ENCODE results near the gene PIK3R1.

Gene PIK3R1

GRCh38 chr5:68215208-68215897 lies at the start of gene PIK3R1:
TSS of gene PIK3R1 (plus strand) at chr5:68215756. CDS start at chr5:68226676, 10,920 bp downstream.
- DNase-seq = peak; percentile 92

DNA sequence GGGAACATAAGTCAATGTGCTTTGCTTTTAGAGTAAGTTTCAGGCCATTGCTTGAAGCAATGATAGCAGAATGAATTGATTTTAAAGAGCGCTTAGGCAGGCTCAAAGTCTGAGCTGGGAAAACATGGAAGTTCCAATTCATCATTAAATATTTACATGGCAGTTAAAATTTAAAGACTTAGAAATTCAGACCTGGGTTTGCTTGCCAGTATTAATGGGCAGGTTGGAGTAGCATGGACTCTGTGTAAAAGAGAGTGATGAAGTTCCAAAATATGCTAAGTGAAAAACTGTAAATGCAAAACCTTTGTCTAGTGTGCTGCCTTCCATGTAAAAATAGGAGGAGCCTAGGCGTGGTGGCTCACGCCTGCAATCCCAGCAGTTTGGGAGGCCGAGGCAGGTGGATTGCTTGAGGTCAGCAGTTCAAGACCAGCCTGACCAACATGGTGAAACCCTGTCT lies 48.3 kb upstream of the PIK3R1 start:
- no peak for DNase-seq

- no peak for DNase-seq
These were observed 45.7 kb upstream of the PIK3R1 start for GRCh38 chr5:68169903-68170302.

DNA sequence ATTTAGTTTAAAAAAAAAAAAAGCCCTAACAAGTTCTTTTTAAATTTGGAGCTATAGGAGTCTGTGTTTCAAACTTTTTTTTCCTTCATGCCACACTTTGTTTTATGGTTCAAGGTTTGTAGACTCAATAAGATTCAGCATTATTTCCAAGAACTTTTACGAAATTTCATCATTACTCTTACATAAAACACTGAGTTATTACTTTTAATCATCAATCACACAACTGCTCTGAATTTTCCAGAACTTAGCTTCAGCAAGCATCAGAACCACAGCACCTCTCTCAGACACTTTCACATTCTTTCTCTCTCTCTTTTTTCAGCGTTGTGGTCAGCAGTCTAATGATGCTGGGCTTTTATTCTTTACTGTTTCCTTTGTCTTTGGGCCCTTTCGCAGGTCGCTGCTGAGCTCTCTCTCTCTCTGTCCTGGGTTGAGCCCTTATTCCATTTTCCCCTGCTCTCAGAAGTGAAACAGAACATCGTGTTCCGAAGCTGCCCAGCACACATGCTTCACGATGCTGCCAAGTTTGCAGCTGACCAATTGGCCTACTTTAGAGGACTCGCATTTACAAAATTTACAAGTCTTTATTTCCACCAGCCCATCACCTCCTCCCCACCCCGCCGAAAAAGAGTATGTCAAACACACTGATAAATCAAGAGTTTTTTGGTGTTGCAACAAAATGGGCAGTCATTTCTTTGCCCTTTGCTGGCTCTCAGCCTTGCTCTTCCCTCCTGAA lies 44.6 kb upstream of the PIK3R1 start:
- no peak for DNase-seq

- no peak for DNase-seq
These were observed 43.2 kb upstream of the PIK3R1 start for GRCh38 chr5:68172314-68172713.

GRCh38 chr5:68173007-68173406 lies 42.5 kb upstream of the PIK3R1 start:
- DNase-seq = no peak

DNA sequence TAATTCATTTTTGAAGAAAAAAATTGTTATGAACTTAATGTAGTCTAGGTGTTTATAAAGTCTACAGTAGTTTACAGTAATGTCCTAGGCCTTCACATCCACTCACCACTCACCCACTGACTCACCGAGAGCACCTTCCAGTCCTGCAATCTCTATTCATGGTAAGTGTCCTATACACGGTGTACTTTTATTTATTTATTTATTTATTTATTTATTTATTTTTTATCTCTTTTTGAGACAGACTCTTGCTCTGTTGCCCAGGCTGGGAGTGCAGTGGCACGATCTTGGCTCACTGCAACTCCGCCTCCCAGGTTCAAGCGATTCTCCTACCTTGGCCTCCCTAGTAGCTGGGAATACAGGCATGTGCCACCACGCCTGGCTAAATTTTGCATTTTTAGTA lies 39.3 kb upstream of the PIK3R1 start:
- no peak for DNase-seq

GRCh38 chr5:68176802-68177479 lies 38.6 kb upstream of the PIK3R1 start:
- no peak for DNase-seq

DNA sequence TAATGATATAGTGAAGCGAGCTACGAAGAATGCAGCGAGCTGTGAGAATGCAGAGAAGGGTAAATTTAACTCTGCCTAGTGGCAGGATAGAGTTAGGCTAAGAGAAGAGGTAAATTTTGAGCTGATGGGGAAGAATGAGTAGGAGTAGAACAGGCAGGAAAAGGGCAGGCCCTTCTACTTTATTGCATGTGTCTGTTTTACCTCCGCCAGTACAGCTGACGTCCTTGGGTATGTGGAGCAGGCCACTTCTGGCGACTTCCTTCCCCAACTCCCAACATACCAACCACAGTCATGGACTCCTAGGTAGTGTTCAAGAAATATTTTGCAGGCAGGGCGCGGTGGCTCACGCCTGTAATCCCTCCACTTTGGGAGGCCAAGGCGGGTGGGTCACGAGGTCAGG lies 37.9 kb upstream of the PIK3R1 start:
- DNase-seq = no peak

DNA sequence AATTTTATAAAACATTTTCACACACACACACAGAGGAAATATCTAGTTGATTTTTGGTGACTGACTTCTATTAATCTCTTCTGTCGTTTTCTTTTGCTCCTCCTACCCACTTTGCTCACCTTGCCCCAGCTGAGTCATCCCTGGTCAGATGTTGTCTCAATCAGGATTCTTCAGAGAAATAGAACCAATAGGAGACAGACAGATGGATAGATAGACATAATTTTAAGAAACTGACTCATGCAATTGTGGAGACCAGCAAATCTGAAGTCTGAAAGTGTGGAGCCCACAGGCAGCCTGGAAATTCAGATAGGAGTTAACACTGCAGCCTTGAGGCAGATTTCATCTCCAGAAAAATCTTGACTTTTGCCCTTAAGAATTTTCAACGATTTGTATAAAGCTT lies 37.0 kb upstream of the PIK3R1 start:
- DNase-seq = no peak

GRCh38 chr5:68180121-68181038 lies 35.2 kb upstream of the PIK3R1 start:
- DNase-seq = no peak

DNA sequence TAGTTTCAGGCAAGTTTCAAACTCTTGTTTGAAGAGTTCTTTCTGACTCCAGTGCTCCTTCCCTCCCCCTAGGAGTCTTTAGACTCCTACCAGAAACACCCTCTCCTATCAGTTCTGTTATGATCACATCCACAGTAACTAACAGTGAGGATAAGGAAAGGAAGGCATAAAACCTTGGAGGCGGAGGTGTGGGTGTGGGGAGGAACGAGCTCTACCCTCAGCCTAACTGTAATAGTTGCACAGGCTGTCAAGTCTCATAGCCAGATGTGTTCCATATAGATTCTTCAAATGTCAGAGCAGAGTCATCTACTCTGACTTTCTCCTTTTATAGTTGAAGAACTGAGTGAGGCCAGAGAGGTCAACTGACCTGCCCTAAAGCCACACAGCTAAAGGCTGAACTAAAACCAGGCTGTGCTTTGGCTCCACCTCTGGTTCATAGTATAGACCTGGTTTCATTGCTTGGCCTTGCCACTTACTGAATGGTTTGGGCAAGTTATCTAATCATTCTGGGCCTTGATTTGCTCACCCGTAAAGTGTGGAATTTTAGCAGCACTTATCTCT lies 34.4 kb upstream of the PIK3R1 start:
- no peak for DNase-seq

DNA sequence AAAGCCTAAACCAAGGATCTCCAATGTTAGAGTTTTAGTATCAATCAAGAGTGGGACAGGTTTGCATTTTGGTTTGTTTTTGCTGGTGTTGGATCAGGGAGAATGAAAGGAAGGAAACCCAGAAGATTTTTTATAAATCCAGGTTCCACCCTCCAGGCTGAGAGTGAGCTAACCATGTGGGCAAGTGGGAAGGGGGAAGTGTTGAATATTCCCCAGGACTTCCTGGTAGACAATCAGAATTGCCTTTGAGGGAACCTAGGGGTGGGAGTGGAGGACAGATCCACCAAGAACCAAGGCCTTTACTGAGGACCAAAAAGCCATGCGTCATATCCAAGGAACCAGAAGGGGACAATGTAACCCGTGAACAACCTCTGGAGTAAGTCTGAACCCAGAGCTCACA lies 33.5 kb upstream of the PIK3R1 start:
- DNase-seq = no peak

- no peak for DNase-seq
These were observed 33.0 kb upstream of the PIK3R1 start for GRCh38 chr5:68182534-68182933.

GRCh38 chr5:68187268-68188055 lies 28.1 kb upstream of the PIK3R1 start:
- DNase-seq = no peak

GRCh38 chr5:68189171-68189570 lies 26.4 kb upstream of the PIK3R1 start:
- DNase-seq = no peak

- no peak for DNase-seq
These were observed 25.9 kb upstream of the PIK3R1 start for GRCh38 chr5:68189613-68190012.

DNA sequence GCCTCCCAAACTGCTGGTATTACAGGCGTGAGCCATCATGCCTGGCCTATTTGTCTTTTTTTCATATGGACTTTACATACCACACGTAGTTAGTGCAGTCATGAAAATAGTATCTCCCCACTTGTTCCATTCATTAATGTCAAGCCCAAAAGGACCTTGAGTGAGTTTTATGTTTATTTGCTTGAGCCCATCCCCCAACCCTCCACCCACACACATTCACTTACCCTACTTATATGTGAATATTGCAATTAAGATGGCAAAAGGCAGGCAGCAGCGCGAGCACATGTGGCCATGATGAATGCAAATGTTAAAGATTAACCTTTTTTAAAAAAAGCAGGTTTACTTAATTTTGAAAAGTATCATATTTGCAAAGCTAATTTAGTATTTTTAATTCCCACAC lies 24.9 kb upstream of the PIK3R1 start:
- DNase-seq = no peak

DNA sequence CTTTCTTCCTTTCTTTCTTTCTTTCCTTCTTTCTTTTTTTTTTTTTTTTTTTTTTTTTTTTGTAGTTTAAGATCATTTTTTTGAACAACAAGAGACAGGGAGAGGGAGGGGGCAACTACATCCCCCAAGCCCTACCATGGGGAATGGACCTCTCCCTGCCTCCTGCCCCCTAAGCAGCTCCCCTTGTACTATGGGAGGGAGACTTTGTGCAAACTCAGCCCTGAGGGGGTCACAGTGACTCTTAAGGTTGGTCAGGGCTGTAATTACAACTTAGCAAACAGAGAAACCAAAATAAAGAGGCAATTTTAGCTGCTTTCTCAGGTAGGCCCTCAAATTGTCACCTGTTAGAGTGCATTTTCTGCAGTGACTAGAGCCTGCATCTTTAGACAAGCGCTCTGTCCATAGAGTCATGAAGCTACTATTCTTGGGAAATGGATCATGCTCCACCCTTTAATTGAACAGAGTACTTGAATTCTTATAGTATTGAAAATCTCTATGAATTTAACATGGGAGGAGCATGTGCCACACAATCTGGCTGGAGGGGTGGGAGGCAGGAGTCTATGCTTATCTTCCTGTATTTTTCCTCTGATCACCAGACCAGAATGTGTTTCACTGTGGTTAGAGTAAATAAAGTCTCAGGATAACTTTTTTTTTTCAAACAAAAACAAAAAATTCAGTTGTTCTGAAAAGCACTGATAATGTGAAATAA lies 24.3 kb upstream of the PIK3R1 start:
- no peak for DNase-seq

DNA sequence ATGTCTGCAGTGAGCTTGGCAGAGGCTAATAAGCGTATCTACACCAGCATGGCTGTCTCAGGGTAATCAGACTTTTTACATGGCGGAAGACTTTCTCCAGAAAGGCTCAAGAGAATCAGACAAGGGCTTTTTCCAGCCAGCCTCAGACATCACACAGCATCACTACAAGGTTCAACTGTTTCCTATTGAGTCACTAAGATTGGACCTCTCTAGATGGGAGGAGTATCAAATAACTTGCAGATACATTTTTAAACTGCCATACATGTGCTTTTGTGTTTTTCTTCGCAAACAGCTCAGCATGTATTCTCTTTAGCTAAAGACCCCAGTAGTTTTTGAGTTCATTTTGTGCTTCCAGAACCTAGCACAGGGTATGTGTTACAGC lies 22.9 kb upstream of the PIK3R1 start:
- DNase-seq = no peak

- no peak for DNase-seq
These were observed 22.0 kb upstream of the PIK3R1 start for GRCh38 chr5:68193481-68194036.

All from activated naive CD4-positive, alpha-beta T cell treated with anti-CD3 and anti-CD28 coated beads, Interleukin-2, amount 50 U/mL, for 16 hours (primary cell).